Panc1 (cell line): ENCODE results near the gene CXCR5. TPM values are rescaled to one million over a fixed set of nuclear protein-coding genes. Genes with fewer than 3 reads are reported as not detected.

Source experiments
- ATAC-seq: fragments of 200-7000 bp; cut with Tn5 transposase; 2 replicates; pipeline ENCODE4 v1.9.1; 2020; ENCODE audit warnings: mild to moderate bottlenecking, moderate library complexity
- BruUV-seq: library from RNA; stranded (reverse); fragments of 400-500 nt; replicated peaks from 2 replicates; lab custom pipeline; 2021; lab: Mats Ljungman, UMichigan
- CTCF ChIA-PET: fragments of 300-600 bp; sonication (Branson Sonifier 250); formaldehyde crosslinking; loops from one replicate; lab custom pipeline; 2022; ENCODE audit warnings: antibody characterized with exemption; lab: Charles Lee
- POLR2A ChIA-PET: fragments of 300-600 bp; sonication (Branson Sonifier 250); formaldehyde crosslinking; loops from one replicate; lab custom pipeline; 2022; ENCODE audit warnings: antibody characterized with exemption; lab: Charles Lee
- DNase-seq: peaks from one replicate; pipeline ENCODE4 v3.0.0-alpha.2; 2010; ENCODE audit warnings: low read depth, low spot score
- H3K27ac ChIP-seq: 2 replicates; pipeline ENCODE4 v1.5.1; 2011; ENCODE audit warnings: mild to moderate bottlenecking, low read length, inconsistent platforms
- H3K27me3 ChIP-seq: fragments of 200-500 bp; sonication (Bioruptor generic); 2 replicates; pipeline ENCODE4 v1.6.0; 2014; ENCODE audit warnings: low read length, inconsistent platforms; ENCODE audit not compliant: control insufficient read depth, insufficient read depth
- H3K36me3 ChIP-seq: fragments of 200-500 bp; sonication (Bioruptor generic); 2 replicates; pipeline ENCODE4 v1.5.1; 2014; ENCODE audit warnings: inconsistent platforms, mild to moderate bottlenecking, low read length, moderate library complexity; ENCODE audit not compliant: control insufficient read depth, insufficient read depth
- H3K4me1 ChIP-seq: 2 replicates; pipeline ENCODE4 v1.5.1; 2011; ENCODE audit warnings: inconsistent platforms, mild to moderate bottlenecking, low read length, moderate library complexity; ENCODE audit not compliant: control insufficient read depth, insufficient read depth
- H3K4me3 ChIP-seq, 2 experiments: 2 replicates each; pipeline ENCODE4 v1.5.1; 2011 to 2012; ENCODE audit warnings: low read depth in 2 of 2, low read length in 2 of 2, mild to moderate bottlenecking in 2 of 2, inconsistent platforms in 1 of 2, moderate library complexity in 1 of 2
- H3K9me3 ChIP-seq: fragments of 200-500 bp; sonication (Bioruptor generic); 2 replicates; pipeline ENCODE4 v1.5.1; 2014; ENCODE audit warnings: low read depth, mild to moderate bottlenecking, inconsistent platforms, low read length, moderate library complexity; ENCODE audit not compliant: control insufficient read depth, insufficient read depth
- CTCF ChIP-seq: fragments of 450-650 bp; IDR thresholded peaks from 2 replicates; pipeline ENCODE4 v1.5.1; 2017; ENCODE audit warnings: mild to moderate bottlenecking
- POLR2AphosphoS5 ChIP-seq: IDR thresholded peaks from 2 replicates; pipeline ENCODE4 v1.6.1; 2012; ENCODE audit warnings: mild to moderate bottlenecking, low read depth, low read length, moderate library complexity
- REST ChIP-seq, 2 experiments: IDR thresholded peaks; 2 replicates each; pipeline ENCODE4 v1.6.1; 2011 to 2012; ENCODE audit warnings: low read depth in 2 of 2, control low read depth in 1 of 2, low read length in 1 of 2, mild to moderate bottlenecking in 1 of 2, moderate library complexity in 1 of 2; ENCODE audit not compliant: insufficient read depth in 1 of 2
- SIN3A ChIP-seq: IDR thresholded peaks from 2 replicates; pipeline ENCODE4 v1.6.1; 2012; ENCODE audit warnings: low read depth, mild to moderate bottlenecking, low read length, moderate library complexity, borderline replicate concordance; ENCODE audit not compliant: insufficient read depth
- TCF7L2 ChIP-seq: IDR thresholded peaks from 2 replicates; pipeline ENCODE4 v1.6.1; 2011; ENCODE audit warnings: mild to moderate bottlenecking, low read depth, low read length, inconsistent platforms
- in situ Hi-C: cut with HindIII; loops from 2 replicates; pipeline ENCODE4 v1.10.0; 2016; ENCODE audit warnings: low sequenced_read_pairs, low pct_unique_long_range_greater_than_20kb
- intact Hi-C: fragments of 100-400 bp; cut with micrococcal nuclease; formaldehyde crosslinking; loops from one replicate; pipeline ENCODE4 v1.10.0; 2022; ENCODE audit not compliant: unreplicated experiment
- total RNA-seq: library from RNA; stranded (reverse); gene quantifications from one replicate; pipeline ENCODE4 v1.2.1, GENCODE V29; 2021; ENCODE audit not compliant: unreplicated experiment

Gene CXCR5
- total RNA-seq, 1 experiment from 2014 or later: not detected

GRCh38 chr11:118838905-118839553 is 44.7 kb upstream of the CXCR5 start:
- no TSS peak for BruUV-seq
- TF ChIP-seq POLR2AphosphoS5: no peak
- TF ChIP-seq REST (IDR thresholded peaks at IDR 0.05; ENCODE audit: insufficient read depth in 1 of 2, low read depth in 2 of 2, low read length in 1 of 2): no peak
- H3K4me3 ChIP-seq: no peak overlapping the region
- no peaks in the 10 kb centered on the region for H3K36me3 ChIP-seq
- DNase-seq (no peak), ATAC-seq (0 out of 2 replicates have a peak, but pooled peaks have one; percentile 48)
- in situ Hi-C loops (no loop called here), intact Hi-C loops (no loop called here)
- no peaks in the 10 kb centered on the region; the same call in 1 of the 2 replicates for H3K27me3 ChIP-seq
- POLR2A ChIA-PET: interaction anchor here (0.5 kb wide), 1 partner anchor 12 kb away, joined by 3 read pairs; no protein-coding TSS in a partner anchor
- H3K4me1 ChIP-seq: no peaks in the 10 kb centered on the region
- no peaks in the 10 kb centered on the region for H3K9me3 ChIP-seq
- CTCF ChIA-PET: interaction anchor here (0.7 kb wide), 1 partner anchor 48 kb away, joined by 5 read pairs; no protein-coding TSS in a partner anchor
- H3K27ac ChIP-seq: no peak overlapping the region

GRCh38 chr11:118841469-118842242 is 42.0 kb upstream of the CXCR5 start:
- DNase-seq (no peak), ATAC-seq (no peak; the same call in 1 of the 2 replicates)
- CTCF ChIA-PET: no interaction called here
- H3K9me3 ChIP-seq: no peaks in the 10 kb centered on the region
- no TSS peak for BruUV-seq
- no peaks in the 10 kb centered on the region; the same call in 1 of the 2 replicates for H3K27me3 ChIP-seq
- TF ChIP-seq POLR2AphosphoS5 (no peak), SIN3A (no peak), REST (IDR thresholded peaks at IDR 0.05; ENCODE audit: insufficient read depth in 1 of 2, low read depth in 2 of 2, low read length in 1 of 2) (no peak), TCF7L2 (no peak), CTCF (no peak)
- intact Hi-C loops (no loop called here), in situ Hi-C loops (no loop called here)
- H3K27ac ChIP-seq: no peak overlapping the region
- POLR2A ChIA-PET: no interaction called here
- H3K4me3 ChIP-seq: no peak overlapping the region
- H3K4me1 ChIP-seq: no peaks in the 10 kb centered on the region
- no peaks in the 10 kb centered on the region for H3K36me3 ChIP-seq
